ENCODE data around the gene NHLRC4.

NHLRC4 gene

DNA sequence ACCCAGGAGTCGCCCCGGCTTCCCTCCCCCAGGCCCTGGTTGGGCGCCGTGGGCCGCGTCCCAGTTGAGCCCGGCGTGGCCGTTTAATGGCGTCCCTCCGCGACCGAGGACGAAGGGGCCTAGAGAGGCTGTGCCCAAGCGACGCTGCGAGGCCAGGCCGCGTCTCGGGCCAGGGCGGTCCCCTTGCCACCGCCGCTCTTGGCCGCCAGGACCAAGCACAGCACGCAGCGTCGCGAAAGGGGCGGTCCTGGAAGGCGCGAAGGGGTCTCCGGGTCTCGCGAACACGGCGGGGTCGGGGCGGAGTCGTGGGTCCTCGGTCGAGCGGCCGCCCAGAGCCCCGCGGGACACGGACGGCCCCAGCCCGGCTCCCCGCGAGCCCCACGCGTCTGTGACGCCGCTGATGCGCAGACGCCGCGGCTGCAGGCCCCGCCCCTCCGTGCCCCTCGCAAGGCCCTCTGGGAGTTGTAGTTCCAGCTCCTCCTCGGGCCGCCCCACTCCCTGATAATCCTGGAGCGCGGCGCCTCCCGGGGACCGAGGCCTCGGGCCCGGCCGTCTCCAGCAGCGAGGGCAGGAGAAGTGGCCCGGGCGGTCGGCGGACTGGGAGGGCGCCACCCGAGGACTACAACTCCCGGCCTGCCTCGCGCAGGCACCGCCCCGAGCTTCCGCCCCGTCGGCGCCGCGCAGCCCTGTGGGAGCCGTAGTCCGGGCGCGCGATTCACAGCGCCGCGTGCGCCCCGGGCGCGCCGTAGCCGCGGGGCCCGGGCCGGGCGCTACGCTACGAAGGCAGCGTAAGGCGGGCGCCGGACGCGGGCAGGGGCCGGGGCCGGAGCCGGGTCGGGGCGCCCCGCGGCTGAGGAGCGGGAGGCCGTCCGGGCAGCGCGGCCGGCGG, 39.5 kb upstream of the NHLRC4 start, which contains the start of gene CAPN15:
CAPN15 (plus strand) TSS at position 698 of the 889 bp plus-strand sequence. CDS start 19,127 bp downstream, outside the sequence.
- peak; percentile 83 for DNase-seq (ENCODE audit: low read depth)
- peak within 1 kb of the TSS; percentile 80 for H3K4me3 ChIP-seq (ENCODE audit: low read length)
- TF ChIP-seq, protein P1, sequence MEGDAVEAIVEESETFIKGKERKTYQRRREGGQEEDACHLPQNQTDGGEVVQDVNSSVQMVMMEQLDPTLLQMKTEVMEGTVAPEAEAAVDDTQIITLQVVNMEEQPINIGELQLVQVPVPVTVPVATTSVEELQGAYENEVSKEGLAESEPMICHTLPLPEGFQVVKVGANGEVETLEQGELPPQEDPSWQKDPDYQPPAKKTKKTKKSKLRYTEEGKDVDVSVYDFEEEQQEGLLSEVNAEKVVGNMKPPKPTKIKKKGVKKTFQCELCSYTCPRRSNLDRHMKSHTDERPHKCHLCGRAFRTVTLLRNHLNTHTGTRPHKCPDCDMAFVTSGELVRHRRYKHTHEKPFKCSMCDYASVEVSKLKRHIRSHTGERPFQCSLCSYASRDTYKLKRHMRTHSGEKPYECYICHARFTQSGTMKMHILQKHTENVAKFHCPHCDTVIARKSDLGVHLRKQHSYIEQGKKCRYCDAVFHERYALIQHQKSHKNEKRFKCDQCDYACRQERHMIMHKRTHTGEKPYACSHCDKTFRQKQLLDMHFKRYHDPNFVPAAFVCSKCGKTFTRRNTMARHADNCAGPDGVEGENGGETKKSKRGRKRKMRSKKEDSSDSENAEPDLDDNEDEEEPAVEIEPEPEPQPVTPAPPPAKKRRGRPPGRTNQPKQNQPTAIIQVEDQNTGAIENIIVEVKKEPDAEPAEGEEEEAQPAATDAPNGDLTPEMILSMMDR (conservative IDR thresholded peaks at IDR 0.05; ENCODE audit: low read length): no peak

DNA sequence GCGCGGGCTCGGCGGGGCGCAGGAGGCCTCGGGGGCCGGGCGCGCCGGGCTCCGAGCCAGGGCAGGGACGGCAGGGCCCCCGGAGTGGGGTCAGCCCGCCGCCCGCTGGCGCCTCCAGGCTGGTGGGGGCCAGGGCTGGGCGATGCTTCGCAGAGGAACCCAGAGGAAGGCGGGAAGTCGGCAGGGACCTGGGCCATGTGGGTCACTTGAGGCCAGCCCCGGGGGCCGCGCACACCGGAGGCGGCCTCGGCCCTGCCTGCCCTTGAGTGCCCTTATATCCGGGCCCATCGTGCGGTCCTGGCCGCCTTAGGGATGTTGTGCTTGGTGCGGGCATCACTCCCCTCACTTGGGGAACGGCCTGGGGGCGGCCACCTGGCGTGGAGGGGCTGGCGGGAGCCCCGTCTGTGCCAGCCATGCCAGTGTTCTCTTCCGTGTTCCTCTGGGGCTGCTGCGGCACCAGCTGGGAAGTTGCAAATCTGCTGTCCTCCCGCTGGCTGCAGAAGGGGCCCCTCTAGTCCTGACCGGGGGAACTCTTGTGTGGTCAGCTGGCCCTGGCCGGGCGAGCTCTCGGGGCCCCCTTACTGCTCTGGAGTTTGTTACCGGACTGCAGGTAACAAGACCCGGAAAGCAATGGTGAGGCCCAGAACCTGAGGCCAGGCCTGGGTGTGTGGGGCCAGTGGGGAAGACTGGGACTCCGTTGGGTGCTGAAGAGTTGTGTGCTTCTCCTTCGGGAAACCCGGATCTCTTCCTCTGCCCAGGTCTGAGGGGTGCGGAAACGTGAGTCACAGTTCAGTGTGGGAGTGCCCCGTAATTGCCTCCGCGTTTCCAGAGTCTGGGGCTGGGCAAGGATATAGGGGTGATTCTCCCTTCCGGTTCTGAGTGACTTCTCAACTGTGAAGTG, 38.4 kb upstream of the NHLRC4 start:
- H3K4me3 ChIP-seq (ENCODE audit: low read length): peak overlapping the region; percentile 79
- TF ChIP-seq, protein P1 (conservative IDR thresholded peaks at IDR 0.05; ENCODE audit: low read length): no peak
- peak; percentile 65 for DNase-seq (ENCODE audit: low read depth)

DNA sequence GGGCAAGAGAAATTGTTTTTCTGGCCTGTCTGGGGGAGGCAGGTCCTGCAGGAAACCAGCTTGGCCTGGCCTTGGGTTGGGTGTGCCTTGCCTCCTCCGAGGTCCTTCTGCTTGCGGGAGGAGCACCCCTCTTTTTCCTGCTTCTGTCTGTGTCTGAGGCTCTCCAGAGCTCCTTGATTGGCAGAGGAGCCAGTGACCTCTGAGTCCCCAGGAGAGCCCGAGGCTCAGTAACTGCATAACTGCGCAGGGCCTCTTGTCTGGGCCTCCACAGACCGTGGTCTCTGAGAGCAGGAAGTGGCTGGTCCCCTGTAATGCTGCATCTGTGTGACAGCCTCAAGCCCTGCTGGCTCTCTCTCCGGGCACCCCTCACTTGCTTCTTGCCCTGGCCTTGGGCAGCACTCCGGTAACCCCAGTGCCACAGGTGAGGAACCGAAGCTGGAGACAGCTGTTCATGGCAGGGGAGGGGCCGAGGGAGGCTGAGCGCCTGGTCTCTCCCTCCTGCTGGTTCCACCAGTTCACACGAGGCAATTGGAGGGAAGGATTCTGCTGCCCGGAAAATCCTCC, 37.7 kb upstream of the NHLRC4 start:
- no peak for DNase-seq (ENCODE audit: low read depth)
- TF ChIP-seq, protein P1 (conservative IDR thresholded peaks at IDR 0.05; ENCODE audit: low read length): no peak
- peak overlapping the region; percentile 79 for H3K4me3 ChIP-seq (ENCODE audit: low read length)

DNA sequence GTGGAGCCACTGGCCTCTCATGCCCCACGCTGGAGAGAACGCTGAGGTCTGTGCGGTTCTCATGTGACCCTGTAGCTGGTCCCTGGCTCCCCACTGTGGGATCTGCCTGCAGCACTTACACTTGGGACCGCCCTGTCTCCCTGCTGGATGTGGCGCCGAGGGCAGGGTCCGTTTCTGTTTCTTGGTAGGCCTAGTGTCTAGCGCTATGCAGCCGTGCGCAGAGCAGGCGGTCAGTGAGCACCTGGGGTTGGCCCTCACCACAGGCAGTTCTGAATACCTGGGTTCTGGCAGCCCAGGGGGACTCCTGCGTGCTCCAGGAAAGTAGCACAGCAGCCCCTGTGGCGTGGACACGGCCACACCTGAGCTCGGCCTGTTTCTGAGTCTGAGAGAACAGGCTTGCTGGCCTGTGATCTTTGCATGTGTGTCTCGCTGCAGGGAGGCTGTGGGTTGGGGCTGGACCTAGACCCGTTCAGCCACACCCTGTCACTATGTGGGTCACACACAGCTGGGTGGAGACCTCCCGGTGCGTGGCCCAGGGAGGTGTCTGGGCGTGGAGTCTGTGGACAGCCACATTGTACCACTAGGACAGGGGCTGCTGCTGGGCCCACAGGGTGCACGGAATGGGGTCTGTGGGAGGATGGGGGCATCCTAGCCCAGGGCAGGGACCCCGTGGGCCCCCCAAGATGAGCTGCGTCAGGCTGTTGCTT, 36.5 kb upstream of the NHLRC4 start:
- DNase-seq (ENCODE audit: low read depth): no peak
- H3K4me3 ChIP-seq (ENCODE audit: low read length): no peak overlapping the region
- TF ChIP-seq, protein P1 (conservative IDR thresholded peaks at IDR 0.05; ENCODE audit: low read length): no peak

DNA sequence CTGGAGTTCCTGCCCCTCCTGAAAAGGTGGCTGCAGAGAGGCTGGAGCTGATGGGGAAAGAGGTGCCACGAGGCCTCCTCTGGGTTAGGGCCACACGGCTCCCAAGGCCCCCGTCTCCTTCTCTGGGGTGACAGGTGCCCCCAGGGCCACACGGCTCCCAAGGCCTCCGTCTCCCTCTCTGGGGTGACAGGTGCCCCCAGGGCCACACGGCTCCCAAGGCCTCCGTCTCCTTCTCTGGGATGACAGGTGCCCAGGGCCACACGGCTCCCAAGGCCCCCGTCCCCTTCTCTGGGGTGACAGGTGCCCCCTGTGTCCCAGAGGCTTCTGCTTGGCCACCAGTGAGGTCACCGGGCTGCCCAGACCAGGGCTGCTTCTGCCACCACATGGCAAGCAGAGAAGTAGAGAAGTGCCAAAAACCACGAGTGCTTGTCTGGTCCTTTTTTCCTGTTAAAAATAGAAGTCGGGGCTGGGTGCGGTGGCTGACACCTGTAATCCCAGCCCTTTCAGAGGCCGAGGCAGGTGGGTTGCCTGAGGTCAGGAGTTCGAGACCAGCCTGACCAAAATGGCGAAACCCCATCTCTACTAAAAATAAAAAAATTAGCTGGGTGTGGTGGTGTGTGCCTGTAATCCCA, 35.2 kb upstream of the NHLRC4 start:
- no peak for DNase-seq (ENCODE audit: low read depth)

More for the DNA sequence above, 35.2 kb upstream of the NHLRC4 start:
- no peak overlapping the region for H3K4me3 ChIP-seq (ENCODE audit: low read length)
- TF ChIP-seq, protein P1 (conservative IDR thresholded peaks at IDR 0.05; ENCODE audit: low read length): no peak
